Measurements from ENCODE around the gene PIK3CA.

Gene PIK3CA

GRCh38 chr3:179158336-179159039 lies 10.3 kb downstream of the PIK3CA start:
- H3K4me3 ChIP-seq = no peak overlapping the region
- no peak for TF ChIP-seq CTCF (IDR thresholded peaks at IDR 0.05)
- no peak overlapping the region for H3K27ac ChIP-seq
- DNase-seq (ENCODE audit: low spot score) = no peak

GRCh38 chr3:179163503-179163902 lies 15.3 kb downstream of the PIK3CA start:
- Histone ChIP-seq H3K4me3 (no peak overlapping the region), H3K27ac (no peak overlapping the region)
- no peak for DNase-seq (ENCODE audit: low spot score)
- TF ChIP-seq CTCF (IDR thresholded peaks at IDR 0.05) = no peak

- no peak for TF ChIP-seq CTCF (IDR thresholded peaks at IDR 0.05)
- Histone ChIP-seq H3K27ac (no peak overlapping the region), H3K4me3 (no peak overlapping the region)
- no peak for DNase-seq (ENCODE audit: low spot score)
Observed at GRCh38 chr3:179164857-179165256, 16.7 kb downstream of the PIK3CA start.

- TF ChIP-seq CTCF (IDR thresholded peaks at IDR 0.05) = no peak
- no peak overlapping the region for H3K27ac ChIP-seq
- DNase-seq (ENCODE audit: low spot score) = no peak
- no peak overlapping the region for H3K4me3 ChIP-seq
Observed at GRCh38 chr3:179166561-179167201, 18.5 kb downstream of the PIK3CA start.

GRCh38 chr3:179168918-179169317 lies 20.8 kb downstream of the PIK3CA start:
- no peak for TF ChIP-seq CTCF (IDR thresholded peaks at IDR 0.05)
- no peak overlapping the region for H3K4me3 ChIP-seq
- no peak for DNase-seq (ENCODE audit: low spot score)

GRCh38 chr3:179172546-179172945 lies 24.4 kb downstream of the PIK3CA start:
- no peak overlapping the region for H3K27ac ChIP-seq
- no peak overlapping the region for H3K4me3 ChIP-seq
- DNase-seq (ENCODE audit: low spot score) = no peak
- no peak for TF ChIP-seq CTCF (IDR thresholded peaks at IDR 0.05)

More at GRCh38 chr3:179168918-179169317, 20.8 kb downstream of the PIK3CA start:
- no peak overlapping the region for H3K27ac ChIP-seq

- DNase-seq (ENCODE audit: low spot score) = no peak
- Histone ChIP-seq H3K4me3 (no peak overlapping the region), H3K27ac (peak overlapping the region in 1 of 2 donors; percentile 15)
- TF ChIP-seq CTCF (IDR thresholded peaks at IDR 0.05) = no peak
Observed at GRCh38 chr3:179174316-179174715, 26.2 kb downstream of the PIK3CA start.
